HCT116 (cell line): Measurements from ENCODE around the gene P4HTM. TPM values are rescaled to one million over a fixed set of nuclear protein-coding genes. Genes with fewer than 3 reads are reported as not detected.

Experiments used
- ATAC-seq: fragments of 200-7000 bp; cut with Tn5 transposase; 2 replicates; pipeline ENCODE4 v1.9.1; 2020; ENCODE audit warnings: mild to moderate bottlenecking, moderate library complexity
- BruUV-seq: library from RNA; stranded (reverse); fragments of 400-500 nt; replicated peaks from 2 replicates; lab custom pipeline; 2021; lab: Mats Ljungman, UMichigan
- CTCF ChIA-PET: fragments of 300-600 bp; sonication (Branson Sonifier 250); formaldehyde crosslinking; loops from one replicate; lab custom pipeline; 2021; ENCODE audit warnings: antibody characterized with exemption; lab: Charles Lee
- POLR2A ChIA-PET: fragments of 300-600, 350-600 bp; sonication (Branson Sonifier 250); formaldehyde crosslinking; loops from one replicate; lab custom pipeline; 2021; ENCODE audit warnings: antibody characterized with exemption; lab: Charles Lee
- RAD21 ChIA-PET, 2 experiments: fragments of 300-600 bp; sonication (Branson Sonifier 250); formaldehyde crosslinking; loops; one replicate each; lab custom pipeline; 2023; ENCODE audit warnings: low total read pairs in 2 of 2; ENCODE audit not compliant: uncharacterized antibody in 2 of 2, unreplicated experiment in 2 of 2, low non-redundant PET in 1 of 2; lab: Charles Lee
- DNase-seq: peaks from one replicate; pipeline ENCODE4 v3.0.0-alpha.2; 2010; ENCODE audit warnings: low read depth, low spot score
- H2AFZ ChIP-seq: fragments of 200-600 bp; shearing (Covaris generic), sonication (generic); 2 replicates; pipeline ENCODE4 v1.6.1; 2017; ENCODE audit warnings: low read depth, mixed run types, mixed read lengths, antibody characterized with exemption, low read length; ENCODE audit not compliant: poor library complexity, severe bottlenecking
- H3K27ac ChIP-seq: 2 replicates; pipeline ENCODE4 v1.5.1; 2012; ENCODE audit warnings: low read depth, low read length
- H3K27me3 ChIP-seq: fragments of 200-600 bp; sonication (generic); 2 replicates; pipeline ENCODE4 v1.6.1; 2016; ENCODE audit warnings: mixed run types, low read length, mixed read lengths; ENCODE audit not compliant: insufficient read depth
- H3K36me3 ChIP-seq, 2 experiments: fragments of 200-500 bp in 1 of 2; fragments of 200-600 bp in 1 of 2; sonication (Bioruptor generic) in 1 of 2; sonication (generic) in 1 of 2; 2 replicates each; pipeline versions ENCODE4 v1.5.1 to v1.6.1; 2014 to 2016; ENCODE audit warnings: low read length in 2 of 2, inconsistent platforms in 1 of 2, mixed read lengths in 1 of 2, mixed run types in 1 of 2; ENCODE audit not compliant: insufficient read depth in 2 of 2, control insufficient read depth in 1 of 2
- H3K4me1 ChIP-seq, 2 experiments: fragments of 200-600 bp in 1 of 2; sonication (generic) in 1 of 2; 2 replicates each; pipeline versions ENCODE4 v1.5.1 to v1.6.1; 2012 to 2017; ENCODE audit warnings: low read length in 2 of 2, inconsistent platforms in 1 of 2, mild to moderate bottlenecking in 1 of 2, mixed read lengths in 1 of 2, mixed run types in 1 of 2, moderate library complexity in 1 of 2; ENCODE audit not compliant: insufficient read depth in 2 of 2, control insufficient read depth in 1 of 2
- H3K4me2 ChIP-seq: fragments of 200-600 bp; sonication (generic); 2 replicates; pipeline ENCODE4 v1.6.1; 2017; ENCODE audit warnings: mixed run types, low read length, mixed read lengths
- H3K4me3 ChIP-seq, 2 experiments: fragments of 200-600 bp in 1 of 2; sonication (generic) in 1 of 2; replicated peaks in 1 of 2; 2 replicates each; pipeline ENCODE4 v1.5.1; 2011 to 2016; ENCODE audit warnings: low read length in 2 of 2, control low read depth in 1 of 2, low read depth in 1 of 2, mild to moderate bottlenecking in 1 of 2, mixed read lengths in 1 of 2, mixed run types in 1 of 2
- H3K79me2 ChIP-seq: fragments of 200-600 bp; sonication (generic); 2 replicates; pipeline ENCODE4 v1.6.1; 2017; ENCODE audit warnings: mild to moderate bottlenecking, mixed run types, low read length, moderate library complexity, mixed read lengths; ENCODE audit not compliant: insufficient read depth
- H3K9ac ChIP-seq: fragments of 200-600 bp; sonication (generic); 2 replicates; pipeline ENCODE4 v1.6.1; 2016; ENCODE audit warnings: low read length, mixed read lengths
- H3K9me2 ChIP-seq: fragments of 200-600 bp; sonication (generic), shearing (Covaris generic); 2 replicates; pipeline ENCODE4 v1.6.1; 2017; ENCODE audit warnings: mixed run types, mild to moderate bottlenecking, moderate library complexity; ENCODE audit not compliant: insufficient read depth
- H3K9me3 ChIP-seq, 2 experiments: fragments of 200-500 bp in 1 of 2; fragments of 200-600 bp in 1 of 2; sonication (Bioruptor generic) in 1 of 2; sonication (generic) in 1 of 2; 2 replicates each; pipeline ENCODE4 v1.6.1; 2014 to 2017; ENCODE audit warnings: low read length in 2 of 2, mixed read lengths in 2 of 2, inconsistent platforms in 1 of 2, low read depth in 1 of 2, mild to moderate bottlenecking in 1 of 2, mixed run types in 1 of 2, moderate library complexity in 1 of 2; ENCODE audit not compliant: control insufficient read depth in 1 of 2, insufficient read depth in 1 of 2
- H4K20me1 ChIP-seq: fragments of 200-600 bp; sonication (generic), shearing (Covaris generic); 2 replicates; pipeline ENCODE4 v1.6.1; 2017; ENCODE audit warnings: mixed run types, mild to moderate bottlenecking, moderate library complexity; ENCODE audit not compliant: insufficient read depth
- ATF3 ChIP-seq: IDR thresholded peaks from 2 replicates; pipeline ENCODE4 v1.6.1; 2012
- CBX3 ChIP-seq: IDR thresholded peaks from 2 replicates; pipeline ENCODE4 v1.6.1; 2012; ENCODE audit warnings: low read depth
- TCF7L2 ChIP-seq: IDR thresholded peaks from 2 replicates; pipeline ENCODE4 v1.7.0; 2011; ENCODE audit warnings: borderline replicate concordance, inconsistent platforms; ENCODE audit not compliant: insufficient read depth, insufficient read length; ENCODE audit errors: extremely low read depth
- ZFX ChIP-seq: fragments of 450-650 bp; IDR thresholded peaks from 2 replicates; pipeline ENCODE4 v1.6.1; 2017
- ZNF274 ChIP-seq: fragments of 200-500 bp; sonication (Bioruptor generic); IDR thresholded peaks from 2 replicates; pipeline ENCODE4 v1.6.1; 2014; ENCODE audit warnings: mild to moderate bottlenecking, low read depth, low read length, inconsistent platforms
- intact Hi-C: fragments of 100-400 bp; cut with micrococcal nuclease; formaldehyde crosslinking; loops from 2 replicates; pipeline ENCODE4 v1.10.0; 2022
- total RNA-seq: library from RNA; stranded (reverse); gene quantifications from one replicate; pipeline ENCODE4 v1.2.1, GENCODE V29; 2021; ENCODE audit not compliant: unreplicated experiment

Gene P4HTM
- total RNA-seq, 1 experiment from 2014 or later: 60.5 TPM

GRCh38 chr3:48970586-48970985 is 19.5 kb upstream of the P4HTM start:
- Histone ChIP-seq H3K4me3 (no peak overlapping the region), H3K79me2 (peaks cover 4% of the 10 kb centered on the region), H3K27me3 (no peaks in the 10 kb centered on the region), H2AFZ (no peak overlapping the region), H3K9me2 (no peaks in the 10 kb centered on the region), H3K27ac (no peak overlapping the region), H3K4me2 (no peak overlapping the region), H3K4me1 (no peaks in the 10 kb centered on the region), H3K36me3 (peaks cover 41 to 67% of the 10 kb centered on the region in 2 experiments), H3K9me3 (no peaks in the 10 kb centered on the region), H4K20me1 (no peaks in the 10 kb centered on the region), H3K9ac (no peak overlapping the region)
- DNase-seq: no peak
- TF ChIP-seq ZFX: no peak
- no peak for TF ChIP-seq TCF7L2
- no peak for TF ChIP-seq ATF3
- no peak for TF ChIP-seq CBX3
- no TSS peak for BruUV-seq
- ATAC-seq: no peak
- RAD21 ChIA-PET: no interaction called here
- CTCF ChIA-PET: interaction anchor here (1.5 kb wide), 1 partner anchor 17 kb away, joined by 5 read pairs; no protein-coding TSS in a partner anchor
- intact Hi-C loops: no loop called here
- POLR2A ChIA-PET: interaction anchor here (0.6 kb wide), 1 partner anchor 11 kb away, joined by 3 read pairs; no protein-coding TSS in a partner anchor

- intact Hi-C loops: no loop called here
- Histone ChIP-seq H3K4me2 (no peak overlapping the region), H3K4me3 (no peak overlapping the region), H3K9ac (no peak overlapping the region), H3K9me2 (no peaks in the 10 kb centered on the region), H3K9me3 (no peaks in the 10 kb centered on the region), H3K27ac (no peak overlapping the region), H3K79me2 (no peaks in the 10 kb centered on the region), H3K27me3 (no peaks in the 10 kb centered on the region), H3K36me3 (peaks cover 41 to 63% of the 10 kb centered on the region in 2 experiments), H4K20me1 (no peaks in the 10 kb centered on the region), H2AFZ (no peak overlapping the region), H3K4me1 (no peaks in the 10 kb centered on the region)
- RAD21 ChIA-PET: no interaction called here
- no peak for DNase-seq
- BruUV-seq: no TSS peak
- ATAC-seq: no peak
- POLR2A ChIA-PET: no interaction called here
- CTCF ChIA-PET: interaction anchor here (1.7 kb wide), 1 partner anchor 14 kb away, joined by 8 read pairs; no protein-coding TSS in a partner anchor
- no peak for TF ChIP-seq ZNF274
These were observed 15.8 kb upstream of the P4HTM start for GRCh38 chr3:48974076-48974864.
